GM12878 (cell line): ENCODE data around the gene TRIM32. TPM values are rescaled to one million over a fixed set of nuclear protein-coding genes. Genes with fewer than 3 reads are reported as not detected.

Experiments
- ATAC-seq: fragments of 200-7000 bp; cut with Tn5 transposase; 3 replicates; pipeline ENCODE4 v1.9.1; 2020; ENCODE audit warnings: mild to moderate bottlenecking, moderate library complexity
- BruUV-seq: library from RNA; stranded (reverse); fragments of 400-500 nt; replicated peaks from 2 replicates; lab custom pipeline; 2021; lab: Mats Ljungman, UMichigan
- CTCF ChIA-PET: fragments of 300-600 bp; sonication (Branson Sonifier 250); formaldehyde crosslinking; extraction: SDS; loops from one replicate; lab custom pipeline; 2021; ENCODE audit warnings: inconsistent platforms; lab: Yijun Ruan, JAX
- POLR2A ChIA-PET: fragments of 350-600 bp; formaldehyde crosslinking; extraction: SDS; loops from one replicate; lab custom pipeline; 2021; ENCODE audit warnings: inconsistent platforms; lab: Charles Lee
- RAD21 ChIA-PET: fragments of 300-600 bp; sonication (Branson Sonifier 250); formaldehyde crosslinking; loops from one replicate; lab custom pipeline; 2023; ENCODE audit warnings: antibody characterized with exemption; ENCODE audit not compliant: unreplicated experiment; lab: Charles Lee
- SMC1A ChIA-PET: fragments of 300-600 bp; sonication (Branson Sonifier 250); formaldehyde crosslinking; loops from one replicate; lab custom pipeline; 2023; ENCODE audit not compliant: unreplicated experiment, uncharacterized antibody; lab: Charles Lee
- DNase-seq: peaks from one replicate; pipeline ENCODE4 v3.0.0-alpha.2; 2011; ENCODE audit warnings: low read depth, low spot score
- FAIRE-seq: peaks from 3 replicates; lab custom pipeline; 2011; peaks lifted over from hg19 to GRCh38; lab: Jason Lieb, UNC
- H2AFZ ChIP-seq: 2 replicates; pipeline ENCODE4 v1.6.0; 2011; ENCODE audit warnings: low read depth, low read length, control low read depth; ENCODE audit not compliant: control insufficient read depth
- H3K27ac ChIP-seq: 2 replicates; pipeline ENCODE4 v1.5.1; 2011; ENCODE audit warnings: control low read depth; ENCODE audit not compliant: control insufficient read depth, insufficient read depth
- H3K27me3 ChIP-seq, 2 experiments: replicated peaks in 1 of 2; 2 replicates each; pipeline versions ENCODE4 v1.6.0 to v1.6.1; 2011; ENCODE audit warnings: low read length in 1 of 2; ENCODE audit not compliant: control insufficient read depth in 2 of 2, insufficient read depth in 2 of 2
- H3K36me3 ChIP-seq, 2 experiments: 2 replicates each; pipeline ENCODE4 v1.5.1; 2011; ENCODE audit warnings: low read length in 1 of 2; ENCODE audit not compliant: control insufficient read depth in 2 of 2, insufficient read depth in 2 of 2
- H3K4me1 ChIP-seq: 2 replicates; pipeline ENCODE4 v1.6.1; 2011; ENCODE audit warnings: mild to moderate bottlenecking, low read length, moderate library complexity, mixed read lengths; ENCODE audit not compliant: control insufficient read depth, insufficient read depth
- H3K4me2 ChIP-seq: 2 replicates; pipeline ENCODE4 v1.6.0; 2011; ENCODE audit warnings: control low read depth; ENCODE audit not compliant: control insufficient read depth, insufficient read depth
- H3K4me3 ChIP-seq: fragments of 200-600 bp; sonication (generic); 2 replicates; pipeline ENCODE4 v1.5.1; 2016
- H3K79me2 ChIP-seq: 2 replicates; pipeline ENCODE4 v1.6.0; 2011; ENCODE audit warnings: low read length; ENCODE audit not compliant: control insufficient read depth, insufficient read depth
- H3K9ac ChIP-seq: 2 replicates; pipeline ENCODE4 v1.8.0; 2011; ENCODE audit warnings: low read length, control low read depth, mixed read lengths; ENCODE audit not compliant: control insufficient read depth, insufficient read depth
- H3K9me3 ChIP-seq: replicated peaks from 3 replicates; pipeline ENCODE4 v1.5.1; 2011; ENCODE audit warnings: mild to moderate bottlenecking, low read length; ENCODE audit not compliant: control insufficient read depth, insufficient read depth
- H4K20me1 ChIP-seq: 2 replicates; pipeline ENCODE4 v1.6.0; 2011; ENCODE audit not compliant: control insufficient read depth, insufficient read depth
- ASH2L ChIP-seq: fragments of 300-600, 200-600 bp; sonication (generic); IDR thresholded peaks from 2 replicates; pipeline ENCODE4 v1.6.1; 2017; ENCODE audit warnings: low read depth, mild to moderate bottlenecking, borderline replicate concordance
- BCL3 ChIP-seq: IDR thresholded peaks from 2 replicates; pipeline ENCODE4 v1.6.1; 2011; ENCODE audit warnings: borderline replicate concordance, low read depth, mild to moderate bottlenecking, moderate library complexity, low read length; ENCODE audit not compliant: insufficient read depth, poor library complexity, severe bottlenecking
- BRCA1 ChIP-seq: IDR thresholded peaks from 2 replicates; pipeline ENCODE4 v1.6.1; 2011; ENCODE audit warnings: low read depth, low read length, improper control_type of control experiment
- CBX3 ChIP-seq: fragments of 200-600 bp; sonication (generic); IDR thresholded peaks from 2 replicates; pipeline ENCODE4 v1.6.1; 2016; ENCODE audit warnings: low read depth, borderline replicate concordance
- CBX5 ChIP-seq: sonication (generic); IDR thresholded peaks from 2 replicates; pipeline ENCODE4 v1.6.1; 2016; ENCODE audit warnings: low read depth, moderate library complexity, mild to moderate bottlenecking, inconsistent platforms
- CEBPZ ChIP-seq: fragments of 150-350 bp; IDR thresholded peaks from 2 replicates; pipeline ENCODE4 v1.6.1; 2016; ENCODE audit warnings: low read depth, low read length
- CHD1 ChIP-seq: IDR thresholded peaks from 2 replicates; pipeline ENCODE4 v1.6.1; 2012; ENCODE audit warnings: low read depth, low read length, improper control_type of control experiment
- FOXM1 ChIP-seq: IDR thresholded peaks from 2 replicates; pipeline ENCODE4 v1.6.1; 2012; ENCODE audit warnings: low read depth, mild to moderate bottlenecking, inconsistent platforms, low read length, moderate library complexity
- IKZF2 ChIP-seq, 2 experiments: fragments of 450-650 bp; IDR thresholded peaks; 2 replicates each; pipeline ENCODE4 v1.6.1; 2017; ENCODE audit warnings: mild to moderate bottlenecking in 2 of 2, moderate library complexity in 2 of 2
- KDM1A ChIP-seq: fragments of 200-600 bp; sonication (generic); IDR thresholded peaks from 2 replicates; pipeline ENCODE4 v1.6.1; 2016; ENCODE audit warnings: borderline replicate concordance
- MTA2 ChIP-seq: fragments of 450-650 bp; IDR thresholded peaks from 2 replicates; pipeline ENCODE4 v1.6.1; 2016; ENCODE audit warnings: low read depth, mild to moderate bottlenecking, moderate library complexity
- RB1 ChIP-seq: fragments of 450-650 bp; formaldehyde crosslinking; IDR thresholded peaks from 2 replicates; pipeline ENCODE4 v1.6.1; 2017; ENCODE audit warnings: mild to moderate bottlenecking, borderline replicate concordance
- ZNF24 ChIP-seq: fragments of 450-650 bp; IDR thresholded peaks from 2 replicates; pipeline ENCODE4 v1.6.1; 2017; ENCODE audit warnings: antibody characterized with exemption, mild to moderate bottlenecking
- WGBS: methylation state at CpG from one replicate; pipeline ENCODE4 v1.1.6; 2016; ENCODE audit warnings: low lambda C conversion rate; ENCODE audit not compliant: insufficient replicate concordance, insufficient coverage; ENCODE audit errors: missing lambda C conversion rate; 5-methylcytosine and 5-hydroxymethylcytosine counted together
- in situ Hi-C: fragments of 300-500 bp; cut with MboI; formaldehyde crosslinking; loops from 9 replicates; pipeline ENCODE4 v1.14.3; 2018; ENCODE audit warnings: mixed read lengths
- intact Hi-C: fragments of 100-400 bp; cut with micrococcal nuclease; formaldehyde crosslinking; loops from one replicate; pipeline ENCODE4 v1.14.2; 2022; ENCODE audit not compliant: unreplicated experiment
- polyA plus RNA-seq, 11 experiments: library from polyadenylated mRNA; depleted of rRNA in 4 of 11; unstranded in 6 of 11; stranded (reverse) in 5 of 11; fragments of >200 nt; fragmentation: Nextera tagmentation in 4 of 11; fragmentation: Illumina TruSeq in 1 of 11; extraction: Ambion mirVana in 4 of 11; extraction: Trizol in 1 of 11; gene quantifications; 1 replicate in 1 of 11; 2 replicates in 10 of 11; pipeline versions ENCODE4 v1.2.1 to v1.2.3, GENCODE V29; 2011 to 2016; ENCODE audit warnings: inconsistent platforms in 2 of 11, missing spikeins in 2 of 11, low read depth in 1 of 11
- total RNA-seq, 4 experiments: library from RNA; depleted of rRNA in 3 of 4; stranded (reverse); fragments of >200 nt in 3 of 4; fragmentation: Illumina TruSeq in 1 of 4; extraction: Trizol in 1 of 4; gene quantifications; 2 replicates each; pipeline versions ENCODE4 v1.2.1 to v1.2.3, GENCODE V29; 2013 to 2021

TRIM32 gene
- total and polyA plus RNA-seq, 10 of the 15 experiments (the other 5 are each of a cell fraction or from before 2014, with no cell fraction given): 7.1 to 23.8 (median 12.2) TPM

GRCh38 chr9:116713271-116713670 lies 26.2 kb downstream of the TRIM32 start:
- no peak overlapping the region for H2AFZ ChIP-seq
- TF ChIP-seq CBX3: no peak
- TF ChIP-seq CEBPZ: no peak
- TF ChIP-seq MTA2: no peak
- TF ChIP-seq ZNF24: no peak
- TF ChIP-seq BRCA1: no peak
- TF ChIP-seq KDM1A: no peak
- TF ChIP-seq IKZF2 (IDR thresholded peaks at IDR 0.05): no peak
- no peak for TF ChIP-seq CBX5
- TF ChIP-seq RB1: no peak
- no peak for TF ChIP-seq BCL3
- no peak for TF ChIP-seq FOXM1
- TF ChIP-seq CHD1: no peak
- no peak for TF ChIP-seq ASH2L
- TF ChIP-seq, all 136 proteins: peak for 0
- ATAC-seq (no peak), FAIRE-seq (no peak), DNase-seq (no peak)
- BruUV-seq: no TSS peak
- intact Hi-C loops: no loop called here
- ChIA-PET CTCF (no interaction called here), SMC1A (no interaction called here), POLR2A (no interaction called here), RAD21 (no interaction called here)
- Histone ChIP-seq H4K20me1 (no peaks in the 10 kb centered on the region), H3K4me1 (no peaks in the 10 kb centered on the region), H3K4me3 (no peak overlapping the region), H3K9me3 (no peaks in the 10 kb centered on the region), H3K36me3 (no peaks in the 10 kb centered on the region), H3K9ac (no peak overlapping the region), H3K27me3 (no peaks in the 10 kb centered on the region), H3K79me2 (no peaks in the 10 kb centered on the region), H3K27ac (no peak overlapping the region), H3K4me2 (no peak overlapping the region)
- 53% methylated on average over 4 of the region's 4 CpGs for whole genome bisulfite sequencing
- in situ Hi-C loops: loop anchor here (5.0 kb wide), 1 partner anchor 51 kb away; no protein-coding TSS in a partner anchor
